Testis (tissue), 2 donors: ENCODE measurements around the gene ZKSCAN8.

ENCODE experiments used
- POLR2A ChIP-seq: fragments of 450-650 bp; IDR thresholded peaks from one replicate; pipeline ENCODE4 v1.6.1; 2017; ENCODE audit warnings: antibody characterized with exemption, mild to moderate bottlenecking, moderate library complexity
- TF ChIP-seq, protein P1 (sequence below), 3 experiments: fragments of 450-650 bp in 2 of 3; fragments of 200-600 bp in 1 of 3; sonication (generic) in 1 of 3; IDR thresholded peaks; one replicate each; pipeline ENCODE4 v1.5.1; 2016 to 2019; ENCODE audit warnings: antibody characterized with exemption in 3 of 3, mild to moderate bottlenecking in 2 of 3, moderate library complexity in 1 of 3

- TF ChIP-seq, protein P1, sequence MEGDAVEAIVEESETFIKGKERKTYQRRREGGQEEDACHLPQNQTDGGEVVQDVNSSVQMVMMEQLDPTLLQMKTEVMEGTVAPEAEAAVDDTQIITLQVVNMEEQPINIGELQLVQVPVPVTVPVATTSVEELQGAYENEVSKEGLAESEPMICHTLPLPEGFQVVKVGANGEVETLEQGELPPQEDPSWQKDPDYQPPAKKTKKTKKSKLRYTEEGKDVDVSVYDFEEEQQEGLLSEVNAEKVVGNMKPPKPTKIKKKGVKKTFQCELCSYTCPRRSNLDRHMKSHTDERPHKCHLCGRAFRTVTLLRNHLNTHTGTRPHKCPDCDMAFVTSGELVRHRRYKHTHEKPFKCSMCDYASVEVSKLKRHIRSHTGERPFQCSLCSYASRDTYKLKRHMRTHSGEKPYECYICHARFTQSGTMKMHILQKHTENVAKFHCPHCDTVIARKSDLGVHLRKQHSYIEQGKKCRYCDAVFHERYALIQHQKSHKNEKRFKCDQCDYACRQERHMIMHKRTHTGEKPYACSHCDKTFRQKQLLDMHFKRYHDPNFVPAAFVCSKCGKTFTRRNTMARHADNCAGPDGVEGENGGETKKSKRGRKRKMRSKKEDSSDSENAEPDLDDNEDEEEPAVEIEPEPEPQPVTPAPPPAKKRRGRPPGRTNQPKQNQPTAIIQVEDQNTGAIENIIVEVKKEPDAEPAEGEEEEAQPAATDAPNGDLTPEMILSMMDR (IDR thresholded peaks at IDR 0.05), result no peak
- TF ChIP-seq POLR2A, result no peak
Observed at GRCh38 chr6:28158318-28158717, 16.6 kb downstream of the ZKSCAN8 start.
